Mucosa of rectum (tissue), 2 donors: Measurements from ENCODE around the gene SEM1.
"Not testable (repeated sequence)": the region's sequence is repeated elsewhere in the genome, so short reads cannot be mapped to it uniquely, and the experiment has no call there.

Experiments used
- H3K27ac ChIP-seq, 2 donors: one replicate each; pipeline ENCODE4 v1.7.0; 2013; ENCODE audit warnings: inconsistent platforms in 2 of 2, low read depth in 2 of 2, low read length in 2 of 2
- H3K27me3 ChIP-seq, 2 donors: one replicate each; pipeline ENCODE4 v1.7.0; 2013; ENCODE audit warnings: low read length in 2 of 2; ENCODE audit not compliant: control insufficient read depth in 2 of 2, insufficient read depth in 2 of 2
- H3K36me3 ChIP-seq, 2 donors: one replicate each; pipeline ENCODE4 v1.7.0; 2013; ENCODE audit warnings: low read length in 2 of 2; ENCODE audit not compliant: control insufficient read depth in 2 of 2, insufficient read depth in 2 of 2
- H3K4me1 ChIP-seq, 2 donors: one replicate each; pipeline ENCODE4 v1.7.0; 2013; ENCODE audit warnings: low read length in 2 of 2, mild to moderate bottlenecking in 1 of 2; ENCODE audit not compliant: control insufficient read depth in 2 of 2, insufficient read depth in 2 of 2
- H3K4me3 ChIP-seq, 2 donors: one replicate each; pipeline ENCODE4 v1.7.0; 2013; ENCODE audit warnings: low read length in 2 of 2
- H3K9ac ChIP-seq, 2 donors: one replicate each; pipeline ENCODE4 v1.7.0; 2013; ENCODE audit warnings: low read length in 2 of 2, low read depth in 1 of 2, mild to moderate bottlenecking in 1 of 2
- H3K9me3 ChIP-seq, 2 donors: one replicate each; pipeline ENCODE4 v1.7.0; 2013; ENCODE audit warnings: low read length in 2 of 2; ENCODE audit not compliant: control insufficient read depth in 2 of 2
- donor health status: healthy.
- donor health status: Normal muscosa, but diverticular disease.

SEM1 gene

GRCh38 chr7:96707901-96708774 is 1.5 kb downstream of the SEM1 start:
- H3K4me3 ChIP-seq: peak overlapping the region; percentile 6 to 97

GRCh38 chr7:96701258-96701657 is 8.4 kb downstream of the SEM1 start:
- Histone ChIP-seq H3K9ac (no peak overlapping the region), H3K4me3 (no peak overlapping the region), H3K36me3 (peaks cover 3 to 5% of the 10 kb centered on the region in 2 donors), H3K4me1 (no peaks in the 10 kb centered on the region), H3K9me3 (no peaks in the 10 kb centered on the region), H3K27me3 (no peaks in the 10 kb centered on the region), H3K27ac (no peak overlapping the region)

More at GRCh38 chr7:96707901-96708774, 1.5 kb downstream of the SEM1 start:
- H3K36me3 ChIP-seq: peaks cover 3 to 5% of the 10 kb centered on the region in 2 donors
- peaks cover 5 to 11% of the 10 kb centered on the region in 2 donors for H3K4me1 ChIP-seq
- H3K27ac ChIP-seq: no peak overlapping the region
- H3K9me3 ChIP-seq: peaks cover 0 to under 1% of the 10 kb centered on the region in 2 donors
- H3K27me3 ChIP-seq: no peaks in the 10 kb centered on the region
- H3K9ac ChIP-seq: no peak overlapping the region

GRCh38 chr7:96700516-96700915 is 9.1 kb downstream of the SEM1 start:
- no peaks in the 10 kb centered on the region for H3K9me3 ChIP-seq
- H3K36me3 ChIP-seq: peaks cover 3 to 5% of the 10 kb centered on the region in 2 donors
- H3K9ac ChIP-seq: no peak overlapping the region

GRCh38 chr7:96699219-96699871 is 10.3 kb downstream of the SEM1 start:
- Histone ChIP-seq H3K4me3 (no peak overlapping the region), H3K4me1 (no peaks in the 10 kb centered on the region), H3K27ac (no peak overlapping the region), H3K9me3 (no peaks in the 10 kb centered on the region), H3K27me3 (no peaks in the 10 kb centered on the region), H3K9ac (no peak overlapping the region), H3K36me3 (peaks cover under 1% of the 10 kb centered on the region in 2 donors)

More at GRCh38 chr7:96700516-96700915, 9.1 kb downstream of the SEM1 start:
- H3K27me3 ChIP-seq: no peaks in the 10 kb centered on the region
- H3K27ac ChIP-seq: no peak overlapping the region
- no peaks in the 10 kb centered on the region for H3K4me1 ChIP-seq
- H3K4me3 ChIP-seq: no peak overlapping the region

GRCh38 chr7:96698449-96698848 is 11.2 kb downstream of the SEM1 start:
- H3K9me3 ChIP-seq, H3K27ac ChIP-seq, H3K36me3 ChIP-seq, H3K4me3 ChIP-seq, H3K9ac ChIP-seq, H3K4me1 ChIP-seq, H3K27me3 ChIP-seq: not testable (repeated sequence)

GRCh38 chr7:96697822-96698221 is 11.8 kb downstream of the SEM1 start:
- H3K36me3 ChIP-seq: peaks cover 5 to 6% of the 10 kb centered on the region in 2 donors
- H3K27me3 ChIP-seq: no peaks in the 10 kb centered on the region
- no peaks in the 10 kb centered on the region for H3K4me1 ChIP-seq
- no peak overlapping the region for H3K4me3 ChIP-seq
- H3K27ac ChIP-seq: no peak overlapping the region
- no peak overlapping the region for H3K9ac ChIP-seq
- H3K9me3 ChIP-seq: no peaks in the 10 kb centered on the region

GRCh38 chr7:96695581-96695980 is 14.1 kb downstream of the SEM1 start:
- H3K4me3 ChIP-seq: no peak overlapping the region
- peaks cover 10 to 16% of the 10 kb centered on the region in 2 donors for H3K36me3 ChIP-seq

GRCh38 chr7:96694082-96694481 is 15.6 kb downstream of the SEM1 start:
- H3K27ac ChIP-seq: no peak overlapping the region
- no peak overlapping the region for H3K9ac ChIP-seq
- no peaks in the 10 kb centered on the region for H3K4me1 ChIP-seq
- no peaks in the 10 kb centered on the region for H3K9me3 ChIP-seq
- H3K27me3 ChIP-seq: no peaks in the 10 kb centered on the region
- no peak overlapping the region for H3K4me3 ChIP-seq
- H3K36me3 ChIP-seq: peaks cover 10 to 16% of the 10 kb centered on the region in 2 donors

More at GRCh38 chr7:96695581-96695980, 14.1 kb downstream of the SEM1 start:
- Histone ChIP-seq H3K9me3 (no peaks in the 10 kb centered on the region), H3K27me3 (no peaks in the 10 kb centered on the region), H3K9ac (no peak overlapping the region), H3K27ac (no peak overlapping the region), H3K4me1 (no peaks in the 10 kb centered on the region)

- no peaks in the 10 kb centered on the region for H3K4me1 ChIP-seq
These were observed 17.9 kb downstream of the SEM1 start for GRCh38 chr7:96691702-96692101.

GRCh38 chr7:96689414-96689813 is 20.2 kb downstream of the SEM1 start:
- Histone ChIP-seq H3K9ac (no peak overlapping the region), H3K36me3 (peaks cover 10 to 15% of the 10 kb centered on the region in 2 donors), H3K27me3 (no peaks in the 10 kb centered on the region)

More at GRCh38 chr7:96691702-96692101, 17.9 kb downstream of the SEM1 start:
- Histone ChIP-seq H3K9ac (no peak overlapping the region), H3K36me3 (peaks cover 10 to 16% of the 10 kb centered on the region in 2 donors), H3K9me3 (no peaks in the 10 kb centered on the region), H3K27me3 (no peaks in the 10 kb centered on the region), H3K27ac (no peak overlapping the region), H3K4me3 (no peak overlapping the region)

More at GRCh38 chr7:96689414-96689813, 20.2 kb downstream of the SEM1 start:
- Histone ChIP-seq H3K27ac (no peak overlapping the region), H3K9me3 (no peaks in the 10 kb centered on the region), H3K4me3 (no peak overlapping the region), H3K4me1 (no peaks in the 10 kb centered on the region)
